ENCODE measurements around the gene PLCL1. TPM values are rescaled to one million over a fixed set of nuclear protein-coding genes. Genes with fewer than 3 reads are reported as not detected.

The PLCL1 gene
- total RNA-seq, 2 donors from 2014 or later = 0.04 to 0.11 TPM

GRCh38 chr2:198065322-198065721 is 260.9 kb downstream of the PLCL1 start:
- Histone ChIP-seq H3K9ac (ENCODE audit: extremely low read depth, low read length, poor library complexity, severe bottlenecking) (no peak overlapping the region), H3K9me3 (ENCODE audit: control insufficient read depth, low read length) (no peaks in the 10 kb centered on the region), H3K4me1 (ENCODE audit: control insufficient read depth, insufficient read depth, low read length) (no peaks in the 10 kb centered on the region), H3K4me3 (ENCODE audit: low read length) (no peak overlapping the region), H3K27me3 (ENCODE audit: control insufficient read depth, insufficient read depth, low read length, poor library complexity, severe bottlenecking) (no peaks in the 10 kb centered on the region), H3K36me3 (ENCODE audit: control insufficient read depth, insufficient read depth, low read length) (no peaks in the 10 kb centered on the region), H3K27ac (ENCODE audit: low read depth, low read length) (no peak overlapping the region)
- WGBS, 2 experiments (ENCODE audit: insufficient coverage in 1 of 2, insufficient read length in 1 of 2) = 95% methylated on average over 1 of the region's 1 CpG; no CpG with 5 or more reads in 1 of the 2 experiments
- no peaks in the 10 kb centered on the region for H3K36me3 Mint-ChIP-seq (ENCODE audit: low read depth)
- no peaks in the 10 kb centered on the region for H3K27me3 Mint-ChIP-seq (ENCODE audit: insufficient read depth)
- no peak overlapping the region for H3K4me3 Mint-ChIP-seq
- no peak overlapping the region for H3K27ac Mint-ChIP-seq
- peaks cover 4% of the 10 kb centered on the region for H3K4me1 Mint-ChIP-seq
- H3K9me3 Mint-ChIP-seq = no peaks in the 10 kb centered on the region
- DNase-seq = no peak
- TF ChIP-seq CTCF (conservative IDR thresholded peaks at IDR 0.05) = no peak

- no peaks in the 10 kb centered on the region for H3K27me3 Mint-ChIP-seq (ENCODE audit: insufficient read depth)
- TF ChIP-seq CTCF (conservative IDR thresholded peaks at IDR 0.05) = no peak
- Histone ChIP-seq H3K4me1 (ENCODE audit: control insufficient read depth, insufficient read depth, low read length) (no peaks in the 10 kb centered on the region), H3K9me3 (ENCODE audit: control insufficient read depth, low read length) (no peaks in the 10 kb centered on the region), H3K36me3 (ENCODE audit: control insufficient read depth, insufficient read depth, low read length) (no peaks in the 10 kb centered on the region), H3K27me3 (ENCODE audit: control insufficient read depth, insufficient read depth, low read length, poor library complexity, severe bottlenecking) (no peaks in the 10 kb centered on the region), H3K9ac (ENCODE audit: extremely low read depth, low read length, poor library complexity, severe bottlenecking) (no peak overlapping the region), H3K4me3 (ENCODE audit: low read length) (no peak overlapping the region), H3K27ac (ENCODE audit: low read depth, low read length) (no peak overlapping the region)
- no peak overlapping the region for H3K27ac Mint-ChIP-seq
- no peaks in the 10 kb centered on the region for H3K36me3 Mint-ChIP-seq (ENCODE audit: low read depth)
- 79 to 100% methylated on average over 2 of the region's 2 CpGs for WGBS, 2 experiments (ENCODE audit: insufficient coverage in 1 of 2, insufficient read length in 1 of 2)
- no peaks in the 10 kb centered on the region for H3K4me1 Mint-ChIP-seq
- no peak overlapping the region for H3K4me3 Mint-ChIP-seq
- DNase-seq = no peak
- no peaks in the 10 kb centered on the region for H3K9me3 Mint-ChIP-seq
These were observed 262.2 kb downstream of the PLCL1 start for GRCh38 chr2:198066597-198066996.

GRCh38 chr2:198072655-198073054 is 268.3 kb downstream of the PLCL1 start:
- Mint-ChIP-seq H3K9me3 (no peaks in the 10 kb centered on the region), H3K36me3 (ENCODE audit: low read depth) (no peaks in the 10 kb centered on the region), H3K27me3 (ENCODE audit: insufficient read depth) (no peaks in the 10 kb centered on the region), H3K27ac (no peak overlapping the region), H3K4me3 (no peak overlapping the region), H3K4me1 (no peaks in the 10 kb centered on the region)
- Histone ChIP-seq H3K9ac (ENCODE audit: extremely low read depth, low read length, poor library complexity, severe bottlenecking) (no peak overlapping the region), H3K4me1 (ENCODE audit: control insufficient read depth, insufficient read depth, low read length) (no peaks in the 10 kb centered on the region), H3K27ac (ENCODE audit: low read depth, low read length) (no peak overlapping the region), H3K36me3 (ENCODE audit: control insufficient read depth, insufficient read depth, low read length) (no peaks in the 10 kb centered on the region), H3K4me3 (ENCODE audit: low read length) (no peak overlapping the region), H3K9me3 (ENCODE audit: control insufficient read depth, low read length) (no peaks in the 10 kb centered on the region), H3K27me3 (ENCODE audit: control insufficient read depth, insufficient read depth, low read length, poor library complexity, severe bottlenecking) (no peaks in the 10 kb centered on the region)
- DNase-seq = no peak
- TF ChIP-seq CTCF (conservative IDR thresholded peaks at IDR 0.05) = no peak

Measured in endodermal cell (in vitro differentiated cells).